GM15510 (cell line): ENCODE results near the gene LGI4.

Experiments
- POLR2A ChIP-seq: IDR thresholded peaks from 3 replicates; pipeline ENCODE4 v1.6.1; 2011; ENCODE audit warnings: borderline replicate concordance; ENCODE audit not compliant: insufficient read length; ENCODE audit errors: extremely low read depth

Gene LGI4

GRCh38 chr19:35151273-35152065 lies 16.6 kb upstream of the LGI4 start:
- no peak for TF ChIP-seq POLR2A

- no peak for TF ChIP-seq POLR2A
These were observed 15.6 kb upstream of the LGI4 start for GRCh38 chr19:35150445-35150844.

DNA sequence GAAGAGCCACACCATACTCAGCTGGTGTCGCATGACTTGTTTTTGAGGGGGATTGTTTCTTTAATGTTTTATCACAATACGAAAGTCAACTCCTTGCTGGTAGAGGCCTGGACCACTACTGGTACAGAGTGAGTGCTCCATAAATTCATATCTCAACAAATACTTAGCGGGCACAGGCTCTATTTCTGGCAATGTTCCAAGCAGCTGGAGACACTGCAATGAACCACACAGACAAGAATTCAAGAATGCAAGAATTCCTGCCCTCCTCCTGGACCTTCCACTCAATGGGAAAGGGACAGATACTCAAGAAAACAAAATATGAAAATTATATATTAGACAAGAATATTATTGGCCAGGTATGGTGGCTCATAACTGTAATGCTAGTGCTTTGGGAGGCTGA lies 14.6 kb upstream of the LGI4 start:
- no peak for TF ChIP-seq POLR2A

DNA sequence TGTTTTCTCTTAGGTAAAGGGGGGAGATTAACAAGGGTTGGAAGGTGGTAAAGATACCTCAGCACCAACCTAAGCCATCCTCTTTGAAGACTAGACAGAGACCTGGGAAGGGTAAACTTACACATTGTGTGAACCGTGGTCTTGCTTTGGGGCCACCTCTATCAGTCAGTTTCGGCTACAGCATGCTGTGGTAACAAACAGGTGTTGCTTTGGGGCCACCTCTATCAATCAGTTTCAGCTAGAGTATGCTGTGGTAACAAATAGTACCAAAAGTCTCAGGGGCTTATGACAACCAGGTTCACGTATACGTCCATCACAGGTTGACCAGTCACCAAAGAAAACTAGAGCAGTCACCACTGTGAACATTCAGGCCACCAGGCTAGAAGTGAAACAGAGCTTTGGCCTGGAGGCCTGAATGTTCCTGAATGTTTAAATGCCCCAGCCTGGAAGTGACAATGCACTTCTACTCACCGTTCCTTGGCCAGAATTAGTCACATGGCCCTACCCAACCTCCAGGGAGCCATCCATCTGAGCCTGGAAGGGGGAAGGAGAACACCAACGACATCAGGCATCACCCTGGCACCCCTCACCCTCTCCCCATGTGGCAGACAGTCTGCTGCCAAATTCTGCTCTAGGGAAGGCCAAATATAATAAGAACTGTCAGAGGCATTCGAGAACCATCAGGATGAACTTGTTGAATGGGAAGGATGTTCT lies 12.0 kb upstream of the LGI4 start:
- TF ChIP-seq POLR2A, result no peak

DNA sequence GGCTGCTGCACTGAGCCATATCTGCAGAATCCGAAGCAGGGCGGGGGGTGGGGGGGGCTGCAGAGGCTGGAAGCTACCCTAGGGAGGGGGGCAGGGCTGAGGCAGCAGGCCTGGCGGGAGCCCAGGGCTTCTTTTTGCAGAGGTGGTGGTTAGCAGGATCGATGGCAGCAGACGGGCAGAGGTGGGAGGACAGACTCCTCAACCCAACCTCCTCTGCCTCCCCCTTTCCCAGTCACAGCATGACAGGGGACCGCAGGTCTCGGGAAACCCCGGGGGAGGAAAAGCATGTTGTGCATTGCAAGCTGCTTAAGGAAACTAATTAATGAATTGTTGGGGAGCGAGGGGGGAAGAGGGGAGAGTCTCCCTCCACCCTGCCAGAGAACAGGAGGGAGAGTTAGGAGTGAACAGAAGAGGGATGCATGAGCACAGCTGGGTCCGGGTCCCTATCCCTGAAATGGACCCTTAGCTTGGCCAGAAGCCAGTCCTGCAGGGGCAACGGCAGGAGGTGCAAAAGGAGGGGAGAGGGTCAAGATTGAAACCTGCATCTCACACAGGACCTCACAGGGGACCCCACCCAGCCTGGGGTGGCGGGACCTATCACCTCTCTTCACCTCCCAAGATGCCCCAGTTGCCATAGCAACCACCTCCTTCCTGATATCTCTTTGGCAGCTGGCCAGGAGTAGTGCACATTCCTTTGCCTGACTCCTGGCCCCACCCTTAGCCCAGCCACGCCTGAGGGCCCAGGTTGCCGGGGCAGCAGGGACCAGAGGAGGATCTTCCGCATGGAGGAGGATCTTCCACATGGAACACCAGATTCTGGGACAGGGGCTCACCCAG lies 10.0 kb upstream of the LGI4 start:
- no peak for TF ChIP-seq POLR2A

DNA sequence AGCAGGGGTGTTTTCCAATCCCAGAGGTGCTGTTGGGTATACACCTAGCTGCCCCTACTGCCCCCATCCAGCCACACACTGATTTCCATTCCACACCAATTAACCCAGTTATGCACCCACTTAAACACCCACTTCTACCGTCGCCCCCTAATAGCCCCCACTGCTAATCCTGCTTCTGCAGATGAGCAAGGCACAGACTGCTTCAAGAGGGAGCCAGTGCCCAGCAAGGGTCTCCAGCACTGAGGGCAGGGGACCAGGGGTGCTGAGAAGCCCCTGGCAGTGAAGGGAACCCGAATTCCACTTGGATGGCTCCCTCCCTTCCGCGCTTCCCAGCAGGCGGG lies 9.4 kb upstream of the LGI4 start:
- TF ChIP-seq POLR2A, result no peak

GRCh38 chr19:35143818-35144217 lies 9.0 kb upstream of the LGI4 start:
- no peak for TF ChIP-seq POLR2A

DNA sequence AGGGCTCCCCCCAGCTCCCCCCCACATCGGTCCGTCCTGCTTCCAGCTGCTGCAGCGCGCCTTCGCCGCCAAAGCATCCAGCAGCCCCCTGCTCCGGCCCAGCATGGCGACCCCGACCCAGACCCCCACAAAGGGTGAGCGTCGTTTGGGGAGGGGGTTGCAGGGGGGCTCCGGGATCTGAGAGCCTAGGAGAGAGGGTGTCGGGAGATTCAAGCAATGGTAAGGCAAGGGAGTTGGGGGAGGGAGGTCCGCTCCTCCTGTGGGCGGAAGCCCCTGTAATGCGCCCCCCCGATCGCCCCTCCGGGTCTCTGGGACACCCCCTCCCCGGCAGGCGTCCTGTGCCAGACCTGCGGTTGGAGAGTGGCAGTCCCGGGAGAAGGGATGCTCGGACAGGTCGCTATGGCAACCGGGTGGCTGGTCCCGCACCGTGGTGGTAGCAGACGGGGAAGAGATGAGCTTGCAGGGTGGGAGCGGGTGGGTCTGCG lies 8.4 kb upstream of the LGI4 start, which contains the start of gene FXYD7:
Gene FXYD7, plus strand, starts transcription at position 25 of the 485 bp plus-strand sequence. Its CDS starts 79 bp downstream, at position 104.
- TF ChIP-seq POLR2A, result no peak

GRCh38 chr19:35142606-35143230 lies 7.9 kb upstream of the LGI4 start:
- no peak for TF ChIP-seq POLR2A

GRCh38 chr19:35141837-35142605 lies 7.2 kb upstream of the LGI4 start:
- no peak for TF ChIP-seq POLR2A

DNA sequence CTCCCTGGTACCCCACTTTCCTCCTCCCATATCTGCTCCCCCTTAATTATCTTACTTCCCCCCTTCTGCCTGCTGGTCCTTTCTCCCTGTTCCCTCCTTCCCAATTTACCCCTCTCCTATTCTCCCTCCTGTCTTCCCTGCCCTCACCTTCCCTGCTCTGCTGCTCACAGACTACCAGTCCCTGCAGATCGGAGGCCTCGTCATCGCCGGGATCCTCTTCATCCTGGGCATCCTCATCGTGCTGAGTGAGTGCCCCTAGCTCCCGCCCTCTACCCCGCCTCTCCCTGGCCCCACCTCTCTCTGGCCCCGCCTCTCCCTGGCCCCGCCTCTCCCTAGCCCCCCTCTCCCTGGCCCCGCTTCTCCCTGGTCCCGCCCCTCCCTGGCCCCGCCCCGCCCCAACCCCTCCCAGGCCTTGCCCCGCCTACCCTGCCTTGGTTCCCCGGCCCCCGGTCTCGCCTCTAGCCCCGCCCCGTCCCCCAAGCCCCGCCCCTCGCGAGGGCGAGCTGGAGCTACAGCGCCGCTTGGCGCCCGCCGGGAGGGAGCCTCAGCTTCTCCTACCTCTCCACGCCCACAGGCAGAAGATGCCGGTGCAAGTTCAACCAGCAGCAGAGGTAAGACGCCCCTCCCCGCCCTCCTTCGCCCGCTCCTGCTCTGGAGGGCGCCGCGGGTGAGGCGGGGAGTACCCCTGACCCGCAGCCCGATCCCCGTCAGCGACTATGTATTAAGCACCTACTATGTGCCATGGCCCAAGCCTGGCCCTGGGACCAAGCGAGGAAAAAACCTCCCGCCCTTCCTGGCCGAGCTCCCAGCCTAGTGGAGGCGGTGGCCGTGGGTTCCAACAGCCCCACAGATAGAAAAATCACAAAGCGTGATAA lies 6.3 kb upstream of the LGI4 start:
- no peak for TF ChIP-seq POLR2A

DNA sequence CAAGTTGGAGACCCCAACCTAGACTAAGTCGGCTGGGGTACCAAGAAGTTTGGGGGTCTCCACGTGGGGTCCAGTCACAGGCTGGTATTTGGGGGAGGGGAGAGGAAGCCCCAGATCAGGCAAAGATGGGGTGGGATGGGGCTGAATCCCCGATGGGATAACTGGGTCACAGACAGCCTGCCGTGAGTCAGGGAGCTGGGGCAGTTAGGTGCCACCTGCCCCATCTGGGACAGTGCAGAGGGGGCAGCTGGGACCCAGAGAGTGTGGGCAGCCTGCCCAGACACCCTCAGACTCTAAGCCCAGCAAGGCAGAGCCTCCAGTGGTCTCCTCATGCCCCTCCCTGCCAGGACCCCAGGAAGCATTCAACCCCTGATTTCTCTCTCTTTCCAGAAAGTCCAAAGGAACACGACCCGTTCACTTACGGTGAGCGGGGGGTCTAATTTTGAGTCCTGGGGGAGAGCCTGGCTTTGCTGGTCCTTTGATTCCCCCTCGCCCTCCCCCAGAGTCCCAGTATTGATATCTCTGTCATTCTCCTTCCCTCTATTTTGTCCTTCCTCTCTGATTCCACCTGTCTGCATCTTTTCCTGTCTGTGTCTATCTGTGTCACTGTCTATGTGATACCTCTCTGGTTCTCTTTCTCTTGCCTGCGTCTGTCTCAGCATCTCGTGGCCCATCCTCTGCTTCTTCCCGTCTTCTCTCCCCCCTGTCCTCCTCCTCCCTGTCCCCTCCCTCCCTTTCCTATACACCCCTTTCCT lies 5.5 kb upstream of the LGI4 start:
- TF ChIP-seq POLR2A, result no peak
